Colonic mucosa (tissue), 4 donors: ENCODE measurements around the gene MYBL2. TPM values are rescaled to one million over a fixed set of nuclear protein-coding genes. Genes with fewer than 3 reads are reported as not detected.

Source experiments
- DNase-seq: peaks from one replicate; pipeline ENCODE4 v3.0.0-alpha.2; 2020
- H3K27ac ChIP-seq: fragments of 200-600 bp; one replicate; pipeline ENCODE4 v1.8.0; 2021
- H3K27me3 ChIP-seq: fragments of 200-600 bp; one replicate; pipeline ENCODE4 v1.8.0; 2021
- H3K36me3 ChIP-seq: fragments of 200-600 bp; one replicate; pipeline ENCODE4 v1.8.0; 2021
- H3K4me1 ChIP-seq: fragments of 200-600 bp; one replicate; pipeline ENCODE4 v1.8.0; 2021; ENCODE audit warnings: mild to moderate bottlenecking
- H3K4me3 ChIP-seq: fragments of 200-600 bp; one replicate; pipeline ENCODE4 v1.8.0; 2021
- H3K9ac ChIP-seq, 2 donors: one replicate each; pipeline ENCODE4 v1.7.0; 2013; ENCODE audit warnings: control low read depth in 2 of 2, low read depth in 2 of 2, low read length in 2 of 2
- H3K9me3 ChIP-seq: fragments of 200-600 bp; one replicate; pipeline ENCODE4 v1.8.0; 2021
- intact Hi-C: fragments of 100-400 bp; cut with DNase I; formaldehyde crosslinking; loops from one replicate; pipeline ENCODE4 v1.14.1; 2022
- total RNA-seq, 2 donors: library from RNA; stranded (reverse); fragmentation: NEBNext Ultra II Directional in 1 of 2; extraction: Animal tissue kit (Norgen Biotek cat#: 25700) in 1 of 2; gene quantifications; one replicate each; pipeline ENCODE4 v1.2.1, GENCODE V29; 2021
- TF ChIP-seq, protein P1 (sequence below): fragments of 200-600 bp; IDR thresholded peaks from one replicate; pipeline ENCODE4 v1.8.0; 2022; ENCODE audit warnings: antibody characterized with exemption, mild to moderate bottlenecking
- donor health status: healthy.
- donor health status: DM: no; HTN: no; CAD: no.
- donor health status: DM: no; HTN: no; CAD: no.

Gene MYBL2
- total RNA-seq, 2 donors from 2014 or later: 15.1 to 71.1 TPM

DNA sequence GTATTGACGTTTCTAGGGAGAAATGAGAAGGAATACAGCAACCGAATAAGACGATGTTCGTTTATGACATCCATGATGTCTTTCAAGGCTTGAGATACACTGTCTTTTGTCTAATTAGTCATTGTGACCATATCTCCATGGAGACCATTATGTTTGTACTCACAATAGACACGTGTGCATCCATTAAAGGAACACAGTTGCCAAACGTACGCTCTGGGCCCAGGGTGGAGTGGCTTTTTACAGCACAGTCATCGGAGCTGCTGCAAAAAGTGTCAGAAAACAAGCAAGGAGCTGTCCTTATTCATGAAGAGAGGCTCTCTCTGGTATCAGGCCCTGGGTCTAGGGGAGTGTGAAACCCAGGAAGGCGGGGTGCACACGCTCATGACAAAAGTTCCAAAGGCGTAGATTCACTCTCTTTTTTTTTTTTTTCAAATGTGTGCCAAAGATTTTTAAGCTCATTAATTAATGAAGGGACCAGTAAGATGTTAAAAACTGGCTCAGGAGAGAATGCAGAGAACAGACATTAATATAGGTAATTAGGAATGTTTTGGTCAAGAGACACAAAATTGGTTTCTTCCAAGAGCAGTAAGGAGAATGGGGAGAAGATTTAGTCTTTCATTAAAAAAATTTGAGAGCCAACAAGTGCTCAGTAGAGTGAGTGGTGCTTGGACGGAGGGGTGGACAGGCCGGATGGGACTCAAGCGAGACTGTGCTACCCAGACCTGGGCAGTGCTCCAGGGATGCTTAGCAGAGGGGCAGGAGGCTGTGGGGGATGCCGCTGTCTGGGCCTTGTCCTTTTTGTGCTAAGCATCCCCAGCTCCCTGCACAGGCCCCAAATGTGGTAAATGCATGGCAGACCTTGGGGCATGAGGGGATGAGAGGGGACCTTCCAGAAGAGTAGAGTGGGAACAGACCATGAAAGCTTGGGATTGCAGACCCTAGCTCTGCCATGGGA lies 94.7 kb downstream of the MYBL2 start:
- TF ChIP-seq, protein P1, sequence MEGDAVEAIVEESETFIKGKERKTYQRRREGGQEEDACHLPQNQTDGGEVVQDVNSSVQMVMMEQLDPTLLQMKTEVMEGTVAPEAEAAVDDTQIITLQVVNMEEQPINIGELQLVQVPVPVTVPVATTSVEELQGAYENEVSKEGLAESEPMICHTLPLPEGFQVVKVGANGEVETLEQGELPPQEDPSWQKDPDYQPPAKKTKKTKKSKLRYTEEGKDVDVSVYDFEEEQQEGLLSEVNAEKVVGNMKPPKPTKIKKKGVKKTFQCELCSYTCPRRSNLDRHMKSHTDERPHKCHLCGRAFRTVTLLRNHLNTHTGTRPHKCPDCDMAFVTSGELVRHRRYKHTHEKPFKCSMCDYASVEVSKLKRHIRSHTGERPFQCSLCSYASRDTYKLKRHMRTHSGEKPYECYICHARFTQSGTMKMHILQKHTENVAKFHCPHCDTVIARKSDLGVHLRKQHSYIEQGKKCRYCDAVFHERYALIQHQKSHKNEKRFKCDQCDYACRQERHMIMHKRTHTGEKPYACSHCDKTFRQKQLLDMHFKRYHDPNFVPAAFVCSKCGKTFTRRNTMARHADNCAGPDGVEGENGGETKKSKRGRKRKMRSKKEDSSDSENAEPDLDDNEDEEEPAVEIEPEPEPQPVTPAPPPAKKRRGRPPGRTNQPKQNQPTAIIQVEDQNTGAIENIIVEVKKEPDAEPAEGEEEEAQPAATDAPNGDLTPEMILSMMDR: no peak
- Histone ChIP-seq H3K4me1 (no peaks in the 10 kb centered on the region), H3K36me3 (no peaks in the 10 kb centered on the region), H3K4me3 (no peak overlapping the region), H3K27me3 (no peaks in the 10 kb centered on the region), H3K27ac (no peak overlapping the region), H3K9ac (no peak overlapping the region), H3K9me3 (no peaks in the 10 kb centered on the region)
- no peak for DNase-seq
- intact Hi-C loops: no loop called here

DNA sequence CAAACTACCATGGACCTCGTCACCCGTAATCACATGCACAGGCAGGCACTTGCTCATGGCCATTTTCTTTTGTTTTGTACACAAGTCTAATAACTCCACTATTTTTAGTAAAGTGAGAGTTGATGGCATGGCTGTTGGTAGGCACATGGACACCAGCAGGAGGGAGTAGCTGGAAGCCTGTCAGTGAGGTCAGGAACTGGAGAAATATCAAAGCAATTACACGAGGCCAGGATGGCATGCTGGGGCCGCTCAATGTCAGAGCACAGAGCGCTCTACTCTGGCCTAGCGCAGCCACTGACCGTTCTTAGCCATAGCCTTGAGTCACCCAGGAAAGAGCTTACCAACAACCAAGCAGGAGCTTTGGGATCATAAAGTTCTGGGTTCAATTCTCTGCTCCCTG lies 96.0 kb downstream of the MYBL2 start:
- TF ChIP-seq, protein P1: no peak
- Histone ChIP-seq H3K4me1 (no peaks in the 10 kb centered on the region), H3K9me3 (no peaks in the 10 kb centered on the region), H3K9ac (no peak overlapping the region), H3K27ac (no peak overlapping the region), H3K4me3 (no peak overlapping the region), H3K27me3 (no peaks in the 10 kb centered on the region), H3K36me3 (no peaks in the 10 kb centered on the region)
- intact Hi-C loops: no loop called here
- DNase-seq: no peak

DNA sequence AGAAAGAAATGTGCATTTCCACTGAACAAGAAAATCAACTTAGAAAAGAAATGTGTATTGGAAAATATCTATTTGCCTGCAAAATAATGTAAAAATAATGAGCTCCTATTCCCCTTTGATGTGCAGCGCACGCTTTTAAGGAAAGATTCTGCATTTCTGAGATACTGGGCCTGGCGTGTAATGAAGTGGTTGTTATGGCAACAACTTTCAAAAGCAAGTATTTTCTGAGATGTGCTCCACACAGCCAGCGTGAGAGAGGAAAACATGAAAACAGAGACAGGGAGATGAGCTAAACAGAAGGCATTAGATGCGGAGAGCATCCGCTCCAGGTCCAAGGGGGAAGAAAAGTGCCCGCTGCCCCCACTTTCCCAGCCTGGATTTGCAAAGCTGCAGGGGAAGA lies 99.0 kb downstream of the MYBL2 start:
- Histone ChIP-seq H3K27me3 (no peaks in the 10 kb centered on the region), H3K4me1 (no peaks in the 10 kb centered on the region), H3K4me3 (no peak overlapping the region), H3K27ac (no peak overlapping the region), H3K36me3 (no peaks in the 10 kb centered on the region), H3K9me3 (no peaks in the 10 kb centered on the region), H3K9ac (no peak overlapping the region)
- no peak for DNase-seq
- TF ChIP-seq, protein P1: no peak
- intact Hi-C loops: no loop called here

Other genes with a start within 250 kb of the MYBL2 start
- 100 to 1,000 TPM; 101 to 147 TPM for gene SRSF6, start 209.2 kb upstream of the MYBL2 start, total RNA-seq
- 1 to 10 TPM; 4.5 to 8.8 TPM for gene L3MBTL1, start 159.4 kb upstream of the MYBL2 start, total RNA-seq
- gene SGK2, start 108.1 kb upstream of the MYBL2 start, total RNA-seq: 10 to 100 TPM; 80.2 to 82.3 TPM
- 10 to 100 TPM; 12.6 to 19.2 TPM for gene IFT52, start 76.2 kb upstream of the MYBL2 start, total RNA-seq
- gene GTSF1L, start 59.9 kb downstream of the MYBL2 start, total RNA-seq: not detected
- gene TOX2, start 247.7 kb downstream of the MYBL2 start, total RNA-seq: 1 to 10 TPM; 4.0 to 6.1 TPM